T-helper 2 cell treated with Interferon-gamma antibody and Interleukin-4, amounts not matched to agents 5 μg/mL and 100 μg/mL, for 36 hours (primary cell): ENCODE results near the gene VASH1.

ENCODE experiments used
- DNase-seq: peaks from one replicate; pipeline ENCODE4 v3.0.0; 2021; ENCODE audit warnings: low spot score
- H3K27ac Mint-ChIP-seq: one replicate; pipeline ENCODE4 v1.8.0; 2021; ENCODE audit warnings: mild to moderate bottlenecking, mixed read lengths
- H3K27me3 Mint-ChIP-seq: one replicate; pipeline ENCODE4 v1.8.0; 2021; ENCODE audit warnings: low read depth, mixed read lengths
- H3K36me3 Mint-ChIP-seq: one replicate; pipeline ENCODE4 v1.8.0; 2021; ENCODE audit warnings: low read depth, mixed read lengths
- H3K4me1 Mint-ChIP-seq: one replicate; pipeline ENCODE4 v1.8.0; 2021; ENCODE audit warnings: low read depth, mixed read lengths
- H3K4me3 Mint-ChIP-seq: one replicate; pipeline ENCODE4 v1.8.0; 2022; ENCODE audit warnings: mild to moderate bottlenecking, moderate library complexity, mixed read lengths
- H3K9me3 Mint-ChIP-seq: one replicate; pipeline ENCODE4 v1.8.0; 2021; ENCODE audit warnings: mixed read lengths

VASH1 gene

GRCh38 chr14:76772300-76773187 lies 11.3 kb downstream of the VASH1 start:
- H3K9me3 Mint-ChIP-seq = no peaks in the 10 kb centered on the region
- H3K4me1 Mint-ChIP-seq = peaks cover 22% of the 10 kb centered on the region
- no peak overlapping the region for H3K4me3 Mint-ChIP-seq
- no peak overlapping the region for H3K27ac Mint-ChIP-seq
- no peak for DNase-seq
- no peaks in the 10 kb centered on the region for H3K27me3 Mint-ChIP-seq
- H3K36me3 Mint-ChIP-seq = no peaks in the 10 kb centered on the region

- H3K27ac Mint-ChIP-seq = no peak overlapping the region
- no peaks in the 10 kb centered on the region for H3K36me3 Mint-ChIP-seq
- DNase-seq = peak; percentile 29
- H3K9me3 Mint-ChIP-seq = no peaks in the 10 kb centered on the region
- H3K4me1 Mint-ChIP-seq = peaks cover 18% of the 10 kb centered on the region
- H3K4me3 Mint-ChIP-seq = no peak overlapping the region
- H3K27me3 Mint-ChIP-seq = no peaks in the 10 kb centered on the region
Observed at GRCh38 chr14:76773188-76773885, 12.1 kb downstream of the VASH1 start.

GRCh38 chr14:76773956-76774820 lies 12.9 kb downstream of the VASH1 start:
- no peak overlapping the region for H3K4me3 Mint-ChIP-seq
- H3K9me3 Mint-ChIP-seq = no peaks in the 10 kb centered on the region
- no peak for DNase-seq
- peaks cover 10% of the 10 kb centered on the region for H3K4me1 Mint-ChIP-seq
- no peaks in the 10 kb centered on the region for H3K36me3 Mint-ChIP-seq
- H3K27me3 Mint-ChIP-seq = no peaks in the 10 kb centered on the region
- H3K27ac Mint-ChIP-seq = no peak overlapping the region

- no peaks in the 10 kb centered on the region for H3K27me3 Mint-ChIP-seq
- no peaks in the 10 kb centered on the region for H3K9me3 Mint-ChIP-seq
- DNase-seq = no peak
- H3K4me1 Mint-ChIP-seq = peaks cover 8% of the 10 kb centered on the region
- H3K27ac Mint-ChIP-seq = no peak overlapping the region
- peaks cover 2% of the 10 kb centered on the region for H3K36me3 Mint-ChIP-seq
- H3K4me3 Mint-ChIP-seq = no peak overlapping the region
Observed at GRCh38 chr14:76774821-76775694, 13.8 kb downstream of the VASH1 start.

GRCh38 chr14:76775695-76776427 lies 14.6 kb downstream of the VASH1 start:
- Mint-ChIP-seq H3K27me3 (no peaks in the 10 kb centered on the region), H3K9me3 (no peaks in the 10 kb centered on the region), H3K36me3 (peaks cover 5% of the 10 kb centered on the region), H3K27ac (no peak overlapping the region), H3K4me1 (peaks cover 8% of the 10 kb centered on the region), H3K4me3 (no peak overlapping the region)
- DNase-seq = no peak

GRCh38 chr14:76776428-76777251 lies 15.4 kb downstream of the VASH1 start:
- H3K27ac Mint-ChIP-seq = no peak overlapping the region
- H3K36me3 Mint-ChIP-seq = peaks cover 5% of the 10 kb centered on the region
- no peaks in the 10 kb centered on the region for H3K9me3 Mint-ChIP-seq
- no peaks in the 10 kb centered on the region for H3K27me3 Mint-ChIP-seq
- peaks cover 12% of the 10 kb centered on the region for H3K4me1 Mint-ChIP-seq
- no peak for DNase-seq
- no peak overlapping the region for H3K4me3 Mint-ChIP-seq

GRCh38 chr14:76777721-76778120 lies 16.5 kb downstream of the VASH1 start:
- H3K4me1 Mint-ChIP-seq = peaks cover 21% of the 10 kb centered on the region
- H3K9me3 Mint-ChIP-seq = no peaks in the 10 kb centered on the region
- no peak overlapping the region for H3K4me3 Mint-ChIP-seq
- no peak overlapping the region for H3K27ac Mint-ChIP-seq
- peaks cover 7% of the 10 kb centered on the region for H3K36me3 Mint-ChIP-seq
- no peak for DNase-seq
- no peaks in the 10 kb centered on the region for H3K27me3 Mint-ChIP-seq

GRCh38 chr14:76778546-76779215 lies 17.4 kb downstream of the VASH1 start:
- no peaks in the 10 kb centered on the region for H3K27me3 Mint-ChIP-seq
- H3K4me1 Mint-ChIP-seq = peaks cover 26% of the 10 kb centered on the region

GRCh38 chr14:76779221-76780057 lies 18.2 kb downstream of the VASH1 start:
- Mint-ChIP-seq H3K9me3 (no peaks in the 10 kb centered on the region), H3K27ac (no peak overlapping the region), H3K4me1 (peaks cover 27% of the 10 kb centered on the region), H3K36me3 (peaks cover 7% of the 10 kb centered on the region), H3K4me3 (no peak overlapping the region), H3K27me3 (no peaks in the 10 kb centered on the region)
- DNase-seq = no peak

More at GRCh38 chr14:76778546-76779215, 17.4 kb downstream of the VASH1 start:
- H3K4me3 Mint-ChIP-seq = no peak overlapping the region
- no peaks in the 10 kb centered on the region for H3K9me3 Mint-ChIP-seq
- H3K27ac Mint-ChIP-seq = no peak overlapping the region
- DNase-seq = no peak
- H3K36me3 Mint-ChIP-seq = peaks cover 7% of the 10 kb centered on the region

- Mint-ChIP-seq H3K4me3 (peak overlapping the region; percentile 8), H3K27ac (peak overlapping the region; percentile 70), H3K36me3 (peaks cover 7% of the 10 kb centered on the region), H3K4me1 (peaks cover 29% of the 10 kb centered on the region), H3K27me3 (no peaks in the 10 kb centered on the region), H3K9me3 (no peaks in the 10 kb centered on the region)
- DNase-seq = no peak
Observed at GRCh38 chr14:76780058-76780345, 18.7 kb downstream of the VASH1 start.

- peaks cover 7% of the 10 kb centered on the region for H3K36me3 Mint-ChIP-seq
- H3K9me3 Mint-ChIP-seq = no peaks in the 10 kb centered on the region
- H3K4me3 Mint-ChIP-seq = peak overlapping the region; percentile 8
- DNase-seq = no peak
- no peaks in the 10 kb centered on the region for H3K27me3 Mint-ChIP-seq
- peaks cover 29% of the 10 kb centered on the region for H3K4me1 Mint-ChIP-seq
- peak overlapping the region; percentile 70 for H3K27ac Mint-ChIP-seq
Observed at GRCh38 chr14:76780360-76780759, 19.1 kb downstream of the VASH1 start.
